Measurements from ENCODE around the gene HRAS. TPM values are rescaled to one million over a fixed set of nuclear protein-coding genes. Genes with fewer than 3 reads are reported as not detected.

The HRAS gene
- total and polyA plus RNA-seq, 2 of the 13 experiments (the other 11 are each of a cell fraction or from before 2014, with no cell fraction given), result 32.9 to 50.0 TPM

GRCh38 chr11:565921-566509, 30.6 kb upstream of the HRAS start (continued):
- TF ChIP-seq MXD4 (CRISPR knock-in tag; IDR thresholded peaks at IDR 0.05), result no peak
- peak; percentile 14 for TF ChIP-seq POLR2AphosphoS5 (IDR thresholded peaks at IDR 0.05; ENCODE audit: low read depth, low read length)
- TF ChIP-seq, protein P1, sequence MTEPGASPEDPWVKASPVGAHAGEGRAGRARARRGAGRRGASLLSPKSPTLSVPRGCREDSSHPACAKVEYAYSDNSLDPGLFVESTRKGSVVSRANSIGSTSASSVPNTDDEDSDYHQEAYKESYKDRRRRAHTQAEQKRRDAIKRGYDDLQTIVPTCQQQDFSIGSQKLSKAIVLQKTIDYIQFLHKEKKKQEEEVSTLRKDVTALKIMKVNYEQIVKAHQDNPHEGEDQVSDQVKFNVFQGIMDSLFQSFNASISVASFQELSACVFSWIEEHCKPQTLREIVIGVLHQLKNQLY (CRISPR knock-in tag; IDR thresholded peaks at IDR 0.05), result no peak
- peak; percentile 47 for TF ChIP-seq AGO1 (IDR thresholded peaks at IDR 0.05; ENCODE audit: low read depth, low read length, poor library complexity, severe bottlenecking)
- TF ChIP-seq RAD21 (CRISPR knock-in tag; IDR thresholded peaks at IDR 0.05), result 0 out of 2 replicates have a peak, but pooled peaks have one; percentile 19
- TF ChIP-seq, protein P2, sequence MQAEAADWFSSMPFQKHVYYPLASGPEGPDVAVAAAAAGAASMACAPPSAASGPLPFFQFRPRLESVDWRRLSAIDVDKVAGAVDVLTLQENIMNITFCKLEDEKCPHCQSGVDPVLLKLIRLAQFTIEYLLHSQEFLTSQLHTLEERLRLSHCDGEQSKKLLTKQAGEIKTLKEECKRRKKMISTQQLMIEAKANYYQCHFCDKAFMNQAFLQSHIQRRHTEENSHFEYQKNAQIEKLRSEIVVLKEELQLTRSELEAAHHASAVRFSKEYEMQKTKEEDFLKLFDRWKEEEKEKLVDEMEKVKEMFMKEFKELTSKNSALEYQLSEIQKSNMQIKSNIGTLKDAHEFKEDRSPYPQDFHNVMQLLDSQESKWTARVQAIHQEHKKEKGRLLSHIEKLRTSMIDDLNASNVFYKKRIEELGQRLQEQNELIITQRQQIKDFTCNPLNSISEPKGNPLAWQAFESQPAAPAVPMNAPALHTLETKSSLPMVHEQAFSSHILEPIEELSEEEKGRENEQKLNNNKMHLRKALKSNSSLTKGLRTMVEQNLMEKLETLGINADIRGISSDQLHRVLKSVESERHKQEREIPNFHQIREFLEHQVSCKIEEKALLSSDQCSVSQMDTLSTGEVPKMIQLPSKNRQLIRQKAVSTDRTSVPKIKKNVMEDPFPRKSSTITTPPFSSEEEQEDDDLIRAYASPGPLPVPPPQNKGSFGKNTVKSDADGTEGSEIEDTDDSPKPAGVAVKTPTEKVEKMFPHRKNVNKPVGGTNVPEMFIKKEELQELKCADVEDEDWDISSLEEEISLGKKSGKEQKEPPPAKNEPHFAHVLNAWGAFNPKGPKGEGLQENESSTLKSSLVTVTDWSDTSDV (CRISPR knock-in tag; IDR thresholded peaks at IDR 0.05), result peak; percentile 76; the same call in 1 of the 2 replicates
- peak; percentile 80 for TF ChIP-seq AGO2 (optimal IDR thresholded peaks at IDR 0.05; ENCODE audit: low read depth, low read length)
- peak; percentile 49 for TF ChIP-seq SP4 (CRISPR knock-in tag; IDR thresholded peaks at IDR 0.05)
- no peak for TF ChIP-seq ZNF3 (CRISPR knock-in tag; IDR thresholded peaks at IDR 0.05)
- TF ChIP-seq MTA1 (CRISPR knock-in tag; IDR thresholded peaks at IDR 0.05; ENCODE audit: borderline replicate concordance), result peak; percentile 62; the same call in 1 of the 2 replicates
- TF ChIP-seq POLR2G (IDR thresholded peaks at IDR 0.05; ENCODE audit: low read depth, low read length), result peak; percentile 70; the same call in 1 of the 2 replicates
- no peak for TF ChIP-seq HMGA1 (CRISPR knock-in tag; conservative IDR thresholded peaks at IDR 0.05)
- no peak for TF ChIP-seq ZNF138 (CRISPR knock-in tag; IDR thresholded peaks at IDR 0.05; ENCODE audit: low read depth)
- TF ChIP-seq, protein P3, sequence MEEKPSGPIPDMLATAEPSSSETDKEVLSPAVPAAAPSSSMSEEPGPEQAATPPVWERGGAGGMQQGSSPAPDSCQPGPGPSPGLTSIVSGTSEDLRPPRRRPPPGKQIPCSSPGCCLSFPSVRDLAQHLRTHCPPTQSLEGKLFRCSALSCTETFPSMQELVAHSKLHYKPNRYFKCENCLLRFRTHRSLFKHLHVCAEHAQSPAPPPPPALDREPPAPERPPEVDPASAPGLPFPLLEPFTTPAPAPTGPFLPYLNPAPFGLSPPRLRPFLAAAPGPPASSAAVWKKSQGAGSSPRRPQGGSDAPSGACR (CRISPR knock-in tag; IDR thresholded peaks at IDR 0.05), result peak; percentile 61; the same call in 1 of the 2 replicates
- peak; percentile 29; the same call in 1 of the 2 replicates for TF ChIP-seq ZNF326 (CRISPR knock-in tag; IDR thresholded peaks at IDR 0.05; ENCODE audit: borderline replicate concordance)
- TF ChIP-seq ZNF839 (CRISPR knock-in tag; IDR thresholded peaks at IDR 0.05; ENCODE audit: borderline replicate concordance), result 0 out of 2 replicates have a peak, but pooled peaks have one; percentile 70
- peak; percentile 76 for TF ChIP-seq TEAD3 (CRISPR knock-in tag; optimal IDR thresholded peaks at IDR 0.05; ENCODE audit: borderline replicate concordance)
- TF ChIP-seq CC2D1A (CRISPR knock-in tag; IDR thresholded peaks at IDR 0.05), result no peak
- no peak for TF ChIP-seq ZNF780A (CRISPR knock-in tag; IDR thresholded peaks at IDR 0.05)
- TF ChIP-seq ATF7-NPFF (CRISPR knock-in tag; IDR thresholded peaks at IDR 0.05; ENCODE audit: low read depth), result 0 out of 2 replicates have a peak, but pooled peaks have one; percentile 55
- no peak for TF ChIP-seq ZMYM2 (CRISPR knock-in tag; IDR thresholded peaks at IDR 0.05)
- TF ChIP-seq SAP130 (CRISPR knock-in tag; IDR thresholded peaks at IDR 0.05; ENCODE audit: low read depth), result peak; percentile 54
- TF ChIP-seq HNF1B (CRISPR knock-in tag; IDR thresholded peaks at IDR 0.05), result 0 out of 2 replicates have a peak, but pooled peaks have one; percentile 13
- TF ChIP-seq ZMYM4 (CRISPR knock-in tag; IDR thresholded peaks at IDR 0.05), result peak; percentile 26; the same call in 1 of the 2 replicates
